IMR-90 (cell line): ENCODE results near the gene DUXA. TPM values are rescaled to one million over a fixed set of nuclear protein-coding genes. Genes with fewer than 3 reads are reported as not detected.

Source experiments
- ATAC-seq: fragments of 200-7000 bp; cut with Tn5 transposase; 2 replicates; pipeline ENCODE4 v1.9.1; 2020; ENCODE audit warnings: low read depth, mild to moderate bottlenecking, moderate library complexity
- BruUV-seq: library from RNA; stranded (reverse); fragments of 400-500 nt; replicated peaks from 2 replicates; lab custom pipeline; 2021; lab: Mats Ljungman, UMichigan
- CTCF ChIA-PET: fragments of 300-600 bp; formaldehyde crosslinking; extraction: SDS; loops from one replicate; lab custom pipeline; 2021; ENCODE audit warnings: antibody characterized with exemption; lab: Yijun Ruan, JAX
- POLR2A ChIA-PET: fragments of 300-600 bp; sonication (Branson Sonifier 250); formaldehyde crosslinking; loops from one replicate; lab custom pipeline; 2022; ENCODE audit warnings: antibody characterized with exemption; ENCODE audit not compliant: unreplicated experiment; lab: Charles Lee
- DNase-seq: peaks from one replicate; pipeline ENCODE4 v3.0.0; 2013
- H2AFZ ChIP-seq: replicated peaks from 2 replicates; pipeline ENCODE3; 2013; ENCODE audit warnings: low read length, mild to moderate bottlenecking; ENCODE audit not compliant: poor library complexity
- H2AK5ac ChIP-seq: 2 replicates; pipeline ENCODE4 v1.6.1; 2013; ENCODE audit warnings: low read depth, low read length, inconsistent platforms
- H2AK9ac ChIP-seq: replicated peaks from 2 replicates; pipeline ENCODE3; 2013; ENCODE audit warnings: mild to moderate bottlenecking, low read depth, low read length, moderate library complexity; ENCODE audit not compliant: poor library complexity
- H2BK120ac ChIP-seq: 2 replicates; pipeline ENCODE4 v1.6.1; 2013; ENCODE audit warnings: low read depth, low read length, inconsistent platforms
- H2BK15ac ChIP-seq: 3 replicates; pipeline ENCODE4 v1.6.1; 2013; ENCODE audit warnings: low read depth, low read length, inconsistent platforms
- H2BK20ac ChIP-seq: 2 replicates; pipeline ENCODE4 v1.6.1; 2013; ENCODE audit warnings: low read depth, mild to moderate bottlenecking, inconsistent platforms, low read length, moderate library complexity
- H2BK5ac ChIP-seq: 2 replicates; pipeline ENCODE4 v1.6.1; 2013; ENCODE audit warnings: mild to moderate bottlenecking, low read depth, low read length, inconsistent platforms; ENCODE audit not compliant: poor library complexity, severe bottlenecking
- H3K14ac ChIP-seq: replicated peaks from 2 replicates; pipeline ENCODE4 v1.6.1; 2013; ENCODE audit warnings: low read depth, low read length, inconsistent platforms
- H3K18ac ChIP-seq: 2 replicates; pipeline ENCODE4 v1.6.1; 2013; ENCODE audit warnings: low read depth, low read length, control low read depth
- H3K23ac ChIP-seq: 2 replicates; pipeline ENCODE4 v1.6.1; 2013; ENCODE audit warnings: low read depth, low read length, inconsistent platforms
- H3K27ac ChIP-seq: 2 replicates; pipeline ENCODE4 v1.5.1; 2013; ENCODE audit warnings: mild to moderate bottlenecking, control low read depth, low read length; ENCODE audit not compliant: insufficient read depth
- H3K27me3 ChIP-seq: 2 replicates; pipeline ENCODE4 v1.6.1; 2013; ENCODE audit warnings: low read length; ENCODE audit not compliant: control insufficient read depth, insufficient read depth
- H3K36me3 ChIP-seq: 2 replicates; pipeline ENCODE4 v1.6.1; 2013; ENCODE audit warnings: low read length, mixed read lengths; ENCODE audit not compliant: control insufficient read depth, insufficient read depth
- H3K4ac ChIP-seq: 2 replicates; pipeline ENCODE4 v1.6.1; 2013; ENCODE audit warnings: low read depth, low read length, inconsistent platforms
- H3K4me1 ChIP-seq: 2 replicates; pipeline ENCODE4 v1.6.1; 2013; ENCODE audit warnings: low read length, mixed read lengths; ENCODE audit not compliant: control insufficient read depth, insufficient read depth
- H3K4me2 ChIP-seq: 2 replicates; pipeline ENCODE4 v1.6.1; 2013; ENCODE audit warnings: low read depth, mild to moderate bottlenecking, control low read depth, low read length, moderate library complexity
- H3K4me3 ChIP-seq: 2 replicates; pipeline ENCODE4 v1.5.1; 2013; ENCODE audit warnings: low read depth, mild to moderate bottlenecking, control low read depth, low read length, moderate library complexity; ENCODE audit not compliant: insufficient read depth
- H3K56ac ChIP-seq: 2 replicates; pipeline ENCODE4 v1.6.1; 2013; ENCODE audit warnings: low read length, inconsistent platforms; ENCODE audit not compliant: insufficient read depth; ENCODE audit errors: extremely low read depth
- H3K79me1 ChIP-seq, 2 experiments: 2 replicates each; pipeline ENCODE4 v1.6.1; 2013; ENCODE audit warnings: low read length in 2 of 2, inconsistent platforms in 1 of 2, low read depth in 1 of 2
- H3K9ac ChIP-seq: 2 replicates; pipeline ENCODE4 v1.6.1; 2013; ENCODE audit warnings: low read depth, low read length, control low read depth
- H3K9me1 ChIP-seq: 2 replicates; pipeline ENCODE4 v1.6.1; 2013; ENCODE audit warnings: low read length, inconsistent platforms; ENCODE audit not compliant: insufficient read depth
- H3K9me3 ChIP-seq: 2 replicates; pipeline ENCODE4 v1.6.1; 2013; ENCODE audit warnings: low read length; ENCODE audit not compliant: control insufficient read depth, insufficient read depth
- H4K20me1 ChIP-seq: 2 replicates; pipeline ENCODE4 v1.6.1; 2013; ENCODE audit warnings: low read length, inconsistent platforms; ENCODE audit not compliant: insufficient read depth
- H4K5ac ChIP-seq: 2 replicates; pipeline ENCODE4 v1.6.1; 2013; ENCODE audit warnings: mild to moderate bottlenecking, low read depth, low read length, control low read depth
- H4K8ac ChIP-seq, 2 experiments: 2 replicates each; pipeline ENCODE4 v1.6.1; 2013; ENCODE audit warnings: low read depth in 2 of 2, low read length in 2 of 2, control low read depth in 1 of 2, inconsistent platforms in 1 of 2
- H4K91ac ChIP-seq: 2 replicates; pipeline ENCODE4 v1.6.1; 2013; ENCODE audit warnings: low read depth, low read length, inconsistent platforms; ENCODE audit not compliant: insufficient read depth
- BHLHE40 ChIP-seq: fragments of 150-350 bp; IDR thresholded peaks from 2 replicates; pipeline ENCODE4 v1.6.1; 2016; ENCODE audit warnings: mild to moderate bottlenecking, low read depth, low read length
- CEBPB ChIP-seq: IDR thresholded peaks from 2 replicates; pipeline ENCODE4 v1.6.1; 2012; ENCODE audit warnings: low read depth, low read length, improper control_type of control experiment
- CHD1 ChIP-seq: IDR thresholded peaks from 2 replicates; pipeline ENCODE4 v1.6.1; 2012; ENCODE audit warnings: low read depth, low read length, improper control_type of control experiment
- FOS ChIP-seq: fragments of 150-350 bp; IDR thresholded peaks from 2 replicates; pipeline ENCODE4 v1.6.1; 2016; ENCODE audit warnings: low read depth, low read length
- MAFK ChIP-seq: IDR thresholded peaks from 2 replicates; pipeline ENCODE4 v1.6.1; 2012; ENCODE audit warnings: low read depth, low read length, improper control_type of control experiment
- MAZ ChIP-seq: IDR thresholded peaks from 2 replicates; pipeline ENCODE4 v1.6.1; 2012; ENCODE audit warnings: low read depth, mild to moderate bottlenecking, low read length, improper control_type of control experiment, moderate library complexity, borderline replicate concordance
- MXI1 ChIP-seq: IDR thresholded peaks from 2 replicates; pipeline ENCODE4 v1.6.1; 2012; ENCODE audit warnings: low read depth, mild to moderate bottlenecking, low read length, moderate library complexity, borderline replicate concordance
- NFE2L2 ChIP-seq: fragments of 150-350 bp; IDR thresholded peaks from 2 replicates; pipeline ENCODE4 v1.6.1; 2016; ENCODE audit warnings: low read depth, mild to moderate bottlenecking, low read length
- POLR2A ChIP-seq: IDR thresholded peaks from 2 replicates; pipeline ENCODE4 v1.6.1; 2012; ENCODE audit warnings: mild to moderate bottlenecking, low read depth, low read length
- RAD21 ChIP-seq: IDR thresholded peaks from 2 replicates; pipeline ENCODE4 v1.6.1; 2012; ENCODE audit warnings: low read length, improper control_type of control experiment
- RCOR1 ChIP-seq: IDR thresholded peaks from 2 replicates; pipeline ENCODE4 v1.6.1; 2012; ENCODE audit warnings: mild to moderate bottlenecking, low read length, improper control_type of control experiment; ENCODE audit not compliant: insufficient replicate concordance
- RFX5 ChIP-seq: IDR thresholded peaks from 2 replicates; pipeline ENCODE4 v1.8.0; 2012; ENCODE audit warnings: low read depth, mild to moderate bottlenecking, low read length, moderate library complexity
- SMC3 ChIP-seq: fragments of 150-350 bp; IDR thresholded peaks from 2 replicates; pipeline ENCODE4 v1.6.1; 2016; ENCODE audit warnings: low read depth, mild to moderate bottlenecking, antibody characterized with exemption, low read length, moderate library complexity
- WGBS, 2 experiments: methylation state at CpG; one replicate each; pipeline versions ENCODE4 v1.1.5 to v1.1.7; 2013; ENCODE audit warnings: missing lambda C conversion rate in 2 of 2; ENCODE audit not compliant: insufficient read length in 1 of 2; ENCODE audit errors: extremely low coverage in 2 of 2; 5-methylcytosine and 5-hydroxymethylcytosine counted together
- dilution Hi-C: fragments of 300-500 bp; cut with HindIII; formaldehyde crosslinking; loops from one replicate; pipeline ENCODE4 v1.14.3; 2018; ENCODE audit warnings: low sequenced_read_pairs; ENCODE audit not compliant: unreplicated experiment
- in situ Hi-C: fragments of 300-500 bp; cut with MboI; formaldehyde crosslinking; loops from 3 replicates; pipeline ENCODE4 v1.14.3; 2019; ENCODE audit warnings: low sequenced_read_pairs, inconsistent platforms, mixed read lengths
- intact Hi-C: fragments of 100-400 bp; cut with micrococcal nuclease; formaldehyde crosslinking; loops from 2 replicates; pipeline ENCODE4 v1.10.0; 2022
- polyA plus RNA-seq, 3 experiments: library from polyadenylated mRNA; depleted of rRNA; stranded (reverse); fragments of >200 nt; gene quantifications; 2 replicates each; pipeline ENCODE4 v1.2.3, GENCODE V29; 2012; ENCODE audit warnings: low replicate concordance in 1 of 3
- total RNA-seq: library from RNA; depleted of rRNA; stranded (reverse); fragments of >200 nt; gene quantifications from 2 replicates; pipeline ENCODE4 v1.2.3, GENCODE V29; 2012
- TF ChIP-seq, protein P1 (sequence below): fragments of 150-350 bp; IDR thresholded peaks from 2 replicates; pipeline ENCODE4 v1.6.1; 2017; ENCODE audit warnings: mild to moderate bottlenecking, antibody characterized with exemption, low read length, low read depth
- TF ChIP-seq, protein P2 (sequence below): fragments of 150-350 bp; IDR thresholded peaks from 2 replicates; pipeline ENCODE4 v1.6.1; 2016; ENCODE audit warnings: low read depth, mild to moderate bottlenecking, low read length, moderate library complexity, borderline replicate concordance
- TF ChIP-seq, protein P3 (sequence below): conservative IDR thresholded peaks from 2 replicates; pipeline ENCODE4 v1.5.1; 2012; ENCODE audit warnings: mild to moderate bottlenecking, low read depth, low read length, improper control_type of control experiment

Gene DUXA
- total and polyA plus RNA-seq, 2 of the 4 experiments (the other 2 are of a cell fraction): not detected

DNA sequence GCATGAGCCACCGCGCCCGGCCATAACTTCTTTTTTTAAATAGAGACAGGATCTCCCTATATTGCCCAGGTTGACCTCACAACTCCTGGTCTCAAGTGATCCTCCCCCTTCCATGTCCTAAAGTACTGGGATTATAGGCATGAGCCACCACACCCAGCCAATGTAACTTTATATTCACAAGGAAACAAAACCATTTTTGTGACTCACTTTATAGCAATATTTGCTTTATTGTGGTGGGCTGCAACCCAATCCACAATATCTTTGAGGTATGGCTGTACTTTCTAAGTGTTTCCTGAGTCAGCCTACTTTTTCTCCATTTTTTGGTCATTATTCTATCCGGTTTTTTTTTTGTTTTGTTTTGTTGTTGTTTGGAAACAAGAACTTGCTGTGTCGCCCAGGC lies 14.4 kb downstream of the DUXA start:
- Histone ChIP-seq H3K9me1 (no peaks in the 10 kb centered on the region), H3K23ac (no peak overlapping the region), H2BK20ac (no peak overlapping the region), H2BK15ac (no peak overlapping the region), H3K36me3 (no peaks in the 10 kb centered on the region), H3K9me3 (peaks cover 5% of the 10 kb centered on the region), H4K5ac (no peak overlapping the region), H3K27ac (no peak overlapping the region), H3K4me3 (no peak overlapping the region), H4K91ac (no peak overlapping the region), H3K9ac (no peak overlapping the region), H3K79me1 (no peaks in the 10 kb centered on the region), H3K4me2 (no peak overlapping the region), H4K8ac (no peak overlapping the region), H2BK120ac (no peak overlapping the region), H2AFZ (no peak overlapping the region), H3K4me1 (no peaks in the 10 kb centered on the region), H2BK5ac (no peak overlapping the region), H3K18ac (no peak overlapping the region), H4K20me1 (no peaks in the 10 kb centered on the region), H3K56ac (no peak overlapping the region), H2AK5ac (no peak overlapping the region), H3K14ac (no peak overlapping the region), H3K4ac (no peak overlapping the region), H2AK9ac (no peak overlapping the region), H3K27me3 (no peaks in the 10 kb centered on the region)
- TF ChIP-seq RAD21: no peak
- no peak for TF ChIP-seq MXI1
- TF ChIP-seq RFX5: no peak
- TF ChIP-seq, protein P1, sequence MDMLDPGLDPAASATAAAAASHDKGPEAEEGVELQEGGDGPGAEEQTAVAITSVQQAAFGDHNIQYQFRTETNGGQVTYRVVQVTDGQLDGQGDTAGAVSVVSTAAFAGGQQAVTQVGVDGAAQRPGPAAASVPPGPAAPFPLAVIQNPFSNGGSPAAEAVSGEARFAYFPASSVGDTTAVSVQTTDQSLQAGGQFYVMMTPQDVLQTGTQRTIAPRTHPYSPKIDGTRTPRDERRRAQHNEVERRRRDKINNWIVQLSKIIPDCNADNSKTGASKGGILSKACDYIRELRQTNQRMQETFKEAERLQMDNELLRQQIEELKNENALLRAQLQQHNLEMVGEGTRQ: no peak
- TF ChIP-seq CEBPB: no peak
- no peak for TF ChIP-seq FOS
- TF ChIP-seq NFE2L2: no peak
- TF ChIP-seq, protein P2, sequence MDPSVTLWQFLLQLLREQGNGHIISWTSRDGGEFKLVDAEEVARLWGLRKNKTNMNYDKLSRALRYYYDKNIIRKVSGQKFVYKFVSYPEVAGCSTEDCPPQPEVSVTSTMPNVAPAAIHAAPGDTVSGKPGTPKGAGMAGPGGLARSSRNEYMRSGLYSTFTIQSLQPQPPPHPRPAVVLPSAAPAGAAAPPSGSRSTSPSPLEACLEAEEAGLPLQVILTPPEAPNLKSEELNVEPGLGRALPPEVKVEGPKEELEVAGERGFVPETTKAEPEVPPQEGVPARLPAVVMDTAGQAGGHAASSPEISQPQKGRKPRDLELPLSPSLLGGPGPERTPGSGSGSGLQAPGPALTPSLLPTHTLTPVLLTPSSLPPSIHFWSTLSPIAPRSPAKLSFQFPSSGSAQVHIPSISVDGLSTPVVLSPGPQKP: no peak
- no peak for TF ChIP-seq RCOR1
- TF ChIP-seq BHLHE40: no peak
- TF ChIP-seq SMC3: no peak
- no peak for TF ChIP-seq MAFK
- TF ChIP-seq CHD1: no peak
- no peak for TF ChIP-seq POLR2A
- no peak for TF ChIP-seq MAZ
- TF ChIP-seq, protein P3, sequence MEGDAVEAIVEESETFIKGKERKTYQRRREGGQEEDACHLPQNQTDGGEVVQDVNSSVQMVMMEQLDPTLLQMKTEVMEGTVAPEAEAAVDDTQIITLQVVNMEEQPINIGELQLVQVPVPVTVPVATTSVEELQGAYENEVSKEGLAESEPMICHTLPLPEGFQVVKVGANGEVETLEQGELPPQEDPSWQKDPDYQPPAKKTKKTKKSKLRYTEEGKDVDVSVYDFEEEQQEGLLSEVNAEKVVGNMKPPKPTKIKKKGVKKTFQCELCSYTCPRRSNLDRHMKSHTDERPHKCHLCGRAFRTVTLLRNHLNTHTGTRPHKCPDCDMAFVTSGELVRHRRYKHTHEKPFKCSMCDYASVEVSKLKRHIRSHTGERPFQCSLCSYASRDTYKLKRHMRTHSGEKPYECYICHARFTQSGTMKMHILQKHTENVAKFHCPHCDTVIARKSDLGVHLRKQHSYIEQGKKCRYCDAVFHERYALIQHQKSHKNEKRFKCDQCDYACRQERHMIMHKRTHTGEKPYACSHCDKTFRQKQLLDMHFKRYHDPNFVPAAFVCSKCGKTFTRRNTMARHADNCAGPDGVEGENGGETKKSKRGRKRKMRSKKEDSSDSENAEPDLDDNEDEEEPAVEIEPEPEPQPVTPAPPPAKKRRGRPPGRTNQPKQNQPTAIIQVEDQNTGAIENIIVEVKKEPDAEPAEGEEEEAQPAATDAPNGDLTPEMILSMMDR: no peak
- DNase-seq: no peak
- 93% methylated on average over 3 of the region's 5 CpGs; no CpG with 5 or more reads in 1 of the 2 experiments for WGBS, 2 experiments
- ChIA-PET POLR2A (no interaction called here), CTCF (no interaction called here)
- no TSS peak for BruUV-seq
- in situ Hi-C loops: no loop called here
- dilution Hi-C loops: no loop called here
- intact Hi-C loops: no loop called here
- no peak for ATAC-seq
